H1 (cell line): ENCODE data around the gene IFIT2. TPM values are rescaled to one million over a fixed set of nuclear protein-coding genes. Genes with fewer than 3 reads are reported as not detected.

Experiments
- CTCF ChIA-PET: fragments of 300-600 bp; sonication (Branson Sonifier 250); formaldehyde crosslinking; loops from one replicate; lab custom pipeline; 2021; ENCODE audit not compliant: partially characterized antibody; lab: Charles Lee
- POLR2A ChIA-PET: fragments of 300-600 bp; sonication (Branson Sonifier 250); formaldehyde crosslinking; loops from one replicate; lab custom pipeline; 2021; ENCODE audit warnings: inconsistent platforms; ENCODE audit not compliant: partially characterized antibody; lab: Charles Lee
- DNase-seq, 2 experiments: peaks; one replicate each; pipeline versions ENCODE4 v3.0.0 to v3.0.0-alpha.2; 2010 to 2022; ENCODE audit warnings: low spot score in 2 of 2, low read depth in 1 of 2, mixed read lengths in 1 of 2
- FAIRE-seq: peaks from 2 replicates; lab custom pipeline; 2011; peaks lifted over from hg19 to GRCh38; lab: Jason Lieb, UNC
- H2AFZ ChIP-seq: 2 replicates; pipeline ENCODE4 v1.8.1; 2012; ENCODE audit warnings: low read length, inconsistent platforms
- H2AK5ac ChIP-seq: 2 replicates; pipeline ENCODE4 v1.6.1; 2013; ENCODE audit warnings: low read depth, low read length
- H2BK120ac ChIP-seq: replicated peaks from 2 replicates; pipeline ENCODE3; 2013; ENCODE audit warnings: low read depth, low read length, inconsistent platforms
- H2BK12ac ChIP-seq: 2 replicates; pipeline ENCODE4 v1.6.1; 2013; ENCODE audit warnings: low read depth, low read length
- H2BK15ac ChIP-seq: 2 replicates; pipeline ENCODE4 v1.6.1; 2013; ENCODE audit warnings: low read length
- H2BK20ac ChIP-seq: 2 replicates; pipeline ENCODE4 v1.6.1; 2013; ENCODE audit warnings: low read length
- H2BK5ac ChIP-seq: 2 replicates; pipeline ENCODE4 v1.6.1; 2013; ENCODE audit warnings: low read depth, low read length
- H3K14ac ChIP-seq: 2 replicates; pipeline ENCODE4 v1.6.1; 2013; ENCODE audit warnings: inconsistent platforms; ENCODE audit not compliant: insufficient read length
- H3K18ac ChIP-seq: 2 replicates; pipeline ENCODE4 v1.6.1; 2013; ENCODE audit warnings: low read length; ENCODE audit errors: extremely low read depth
- H3K23ac ChIP-seq: 2 replicates; pipeline ENCODE4 v1.6.1; 2013; ENCODE audit warnings: inconsistent platforms; ENCODE audit not compliant: insufficient read length
- H3K23me2 ChIP-seq: 2 replicates; pipeline ENCODE4 v1.6.1; 2013; ENCODE audit warnings: low read depth, low read length
- H3K27ac ChIP-seq: 2 replicates; pipeline ENCODE4 v1.6.1; 2011; ENCODE audit warnings: low read depth, low read length, inconsistent platforms
- H3K27me3 ChIP-seq, 4 experiments: replicated peaks in 1 of 4; 1 replicate in 1 of 4; 2 replicates in 3 of 4; pipeline versions ENCODE4 v1.6.1 to v1.8.1; 2011 to 2013; ENCODE audit warnings: low read length in 3 of 4, mild to moderate bottlenecking in 3 of 4, inconsistent platforms in 2 of 4, mixed read lengths in 2 of 4, moderate library complexity in 1 of 4; ENCODE audit not compliant: control insufficient read depth in 3 of 4, insufficient read depth in 3 of 4; ENCODE audit errors: extremely low read depth in 1 of 4
- H3K36me3 ChIP-seq, 4 experiments: 2 replicates each; pipeline versions ENCODE4 v1.6.1 to v1.8.1; 2011 to 2013; ENCODE audit warnings: mild to moderate bottlenecking in 4 of 4, low read length in 3 of 4, moderate library complexity in 2 of 4, control low read depth in 1 of 4, inconsistent platforms in 1 of 4; ENCODE audit not compliant: insufficient read depth in 4 of 4, control insufficient read depth in 2 of 4
- H3K4ac ChIP-seq: replicated peaks from 2 replicates; pipeline ENCODE3; 2013; ENCODE audit warnings: low read length, low read depth, mixed read lengths, inconsistent platforms; ENCODE audit not compliant: insufficient read length
- H3K4me1 ChIP-seq, 4 experiments: replicated peaks in 1 of 4; 1 replicate in 1 of 4; 2 replicates in 3 of 4; pipeline versions ENCODE4 v1.6.1 to v1.8.1; 2011 to 2013; ENCODE audit warnings: low read length in 3 of 4, inconsistent platforms in 2 of 4, mixed read lengths in 1 of 4; ENCODE audit not compliant: insufficient read depth in 4 of 4, control insufficient read depth in 3 of 4
- H3K4me2 ChIP-seq, 2 experiments: 2 replicates each; pipeline versions ENCODE4 v1.6.1 to v1.8.1; 2011 to 2013; ENCODE audit warnings: low read depth in 2 of 2, low read length in 2 of 2, control low read depth in 1 of 2, inconsistent platforms in 1 of 2, mild to moderate bottlenecking in 1 of 2; ENCODE audit not compliant: insufficient read depth in 1 of 2
- H3K4me3 ChIP-seq, 4 experiments: fragments of 200-600, 300-600 bp in 1 of 4; sonication (generic), shearing (Covaris generic), sonication (Bioruptor Twin) in 1 of 4; 2 replicates each; pipeline versions ENCODE4 v1.5.1 to v1.8.1; 2011 to 2016; ENCODE audit warnings: low read length in 4 of 4, low read depth in 3 of 4, control low read depth in 2 of 4, inconsistent platforms in 2 of 4, mild to moderate bottlenecking in 2 of 4, mixed read lengths in 1 of 4, moderate library complexity in 1 of 4; ENCODE audit not compliant: insufficient read depth in 2 of 4; ENCODE audit errors: extremely low read depth in 1 of 4
- H3K56ac ChIP-seq: replicated peaks from 2 replicates; pipeline ENCODE3; 2013; ENCODE audit warnings: low read depth, mild to moderate bottlenecking, mixed read lengths, low read length, inconsistent platforms; ENCODE audit not compliant: insufficient read length
- H3K79me1 ChIP-seq: 2 replicates; pipeline ENCODE4 v1.6.1; 2013; ENCODE audit warnings: low read depth, low read length, control low read depth
- H3K79me2 ChIP-seq, 2 experiments: 2 replicates each; pipeline versions ENCODE4 v1.6.1 to v1.8.1; 2012 to 2013; ENCODE audit warnings: low read length in 2 of 2, mild to moderate bottlenecking in 2 of 2, inconsistent platforms in 1 of 2; ENCODE audit not compliant: insufficient read depth in 2 of 2, control insufficient read depth in 1 of 2
- H3K9ac ChIP-seq, 4 experiments: replicated peaks in 1 of 4; 1 replicate in 1 of 4; 2 replicates in 3 of 4; pipeline versions ENCODE4 v1.6.1 to v1.8.1; 2011 to 2013; ENCODE audit warnings: low read depth in 3 of 4, low read length in 3 of 4, control low read depth in 2 of 4, mild to moderate bottlenecking in 2 of 4, moderate library complexity in 2 of 4, inconsistent platforms in 1 of 4; ENCODE audit errors: extremely low read depth in 1 of 4
- H3K9me3 ChIP-seq, 2 experiments: 2 replicates each; pipeline versions ENCODE4 v1.6.1 to v1.8.1; 2012 to 2013; ENCODE audit warnings: mild to moderate bottlenecking in 2 of 2, moderate library complexity in 2 of 2, control low read depth in 1 of 2, inconsistent platforms in 1 of 2, low read depth in 1 of 2, low read length in 1 of 2, mixed read lengths in 1 of 2; ENCODE audit not compliant: insufficient read depth in 2 of 2
- H4K20me1 ChIP-seq, 2 experiments: replicated peaks in 1 of 2; 2 replicates each; pipeline versions ENCODE3 to v1.8.1; 2011 to 2013; ENCODE audit warnings: inconsistent platforms in 2 of 2, low read length in 2 of 2, mild to moderate bottlenecking in 1 of 2; ENCODE audit not compliant: insufficient read depth in 2 of 2, control insufficient read depth in 1 of 2
- H4K5ac ChIP-seq: 2 replicates; pipeline ENCODE4 v1.6.1; 2013; ENCODE audit warnings: low read length, low read depth, mixed read lengths, inconsistent platforms; ENCODE audit not compliant: insufficient read length
- H4K8ac ChIP-seq: 2 replicates; pipeline ENCODE4 v1.8.0; 2013; ENCODE audit warnings: mild to moderate bottlenecking, moderate library complexity, low read length, inconsistent platforms; ENCODE audit not compliant: insufficient read depth; ENCODE audit errors: extremely low read depth
- H4K91ac ChIP-seq: replicated peaks from 2 replicates; pipeline ENCODE3; 2013; ENCODE audit warnings: low read length, mixed read lengths, inconsistent platforms; ENCODE audit not compliant: insufficient read length
- BACH1 ChIP-seq: IDR thresholded peaks from 2 replicates; pipeline ENCODE4 v1.6.1; 2012; ENCODE audit warnings: low read length, improper control_type of control experiment
- CHD1 ChIP-seq: IDR thresholded peaks from 2 replicates; pipeline ENCODE4 v1.6.1; 2012; ENCODE audit warnings: low read depth, low read length, improper control_type of control experiment
- CREB1 ChIP-seq: IDR thresholded peaks from 2 replicates; pipeline ENCODE4 v1.6.1; 2012; ENCODE audit warnings: inconsistent platforms
- EP300 ChIP-seq, 2 experiments: IDR thresholded peaks; 1 replicate in 1 of 2; 2 replicates in 1 of 2; pipeline ENCODE4 v1.6.1; 2011 to 2012; ENCODE audit warnings: low read depth in 2 of 2, low read length in 2 of 2, mild to moderate bottlenecking in 2 of 2, borderline replicate concordance in 1 of 2, inconsistent platforms in 1 of 2, moderate library complexity in 1 of 2
- HDAC6 ChIP-seq: IDR thresholded peaks from one replicate; pipeline ENCODE4 v1.7.1; 2012; ENCODE audit warnings: low read depth, mild to moderate bottlenecking, inconsistent platforms, low read length, moderate library complexity
- TCF12 ChIP-seq: IDR thresholded peaks from 2 replicates; pipeline ENCODE4 v1.6.1; 2011; ENCODE audit warnings: low read depth, mild to moderate bottlenecking, low read length
- polyA plus RNA-seq, 7 experiments: library from polyadenylated mRNA; depleted of rRNA in 3 of 7; stranded (reverse) in 5 of 7; unstranded in 2 of 7; fragments of >200 nt in 5 of 7; fragments of 200-250 nt in 2 of 7; gene quantifications; 1 replicate in 5 of 7; 2 replicates in 1 of 7; 4 replicates in 1 of 7; pipeline versions ENCODE4 v1.2.1 to v1.2.3, GENCODE V29; 2011 to 2013; ENCODE audit warnings: missing spikeins in 2 of 7, mixed read lengths in 2 of 7
- total RNA-seq: library from RNA; stranded (reverse); fragmentation: NEBNext Ultra II Directional; extraction: Animal tissue kit (Norgen Biotek cat#: 25700); gene quantifications from 2 replicates; pipeline ENCODE4 v1.2.1, GENCODE V29; 2021

IFIT2 gene
- total and polyA plus RNA-seq, 2 of the 8 experiments (the other 6 are each of a cell fraction or from before 2014, with no cell fraction given), result 0.03 to 0.35 TPM

- no peaks in the 10 kb centered on the region for H3K27me3 ChIP-seq
- H2BK5ac ChIP-seq, result no peak overlapping the region
- H3K23ac ChIP-seq, result no peak overlapping the region
- no peak overlapping the region for H3K4me2 ChIP-seq
- no peaks in the 10 kb centered on the region for H3K79me1 ChIP-seq
- H2BK120ac ChIP-seq, result no peak overlapping the region
- H3K23me2 ChIP-seq, result no peaks in the 10 kb centered on the region
- no peak for FAIRE-seq
- DNase-seq, result no peak
- no peak overlapping the region for H2AK5ac ChIP-seq
- ChIA-PET CTCF (interaction anchor here (0.9 to 9.9 kb wide), 2 partner anchors 55 to 63 kb away, joined by 4 to 60 read pairs; no protein-coding TSS in a partner anchor), POLR2A (no interaction called here)
- no peak overlapping the region for H3K14ac ChIP-seq
- H2BK20ac ChIP-seq, result no peak overlapping the region
- H3K9ac ChIP-seq, result no peak overlapping the region
- H2AFZ ChIP-seq, result no peak overlapping the region
- H3K56ac ChIP-seq, result no peak overlapping the region
- no peak overlapping the region for H3K4me3 ChIP-seq
- H2BK12ac ChIP-seq, result no peak overlapping the region
- no peak overlapping the region for H4K5ac ChIP-seq
- TF ChIP-seq CHD1, result no peak
- no peak for TF ChIP-seq EP300 (IDR thresholded peaks at IDR 0.05; ENCODE audit: borderline replicate concordance in 1 of 2, low read depth in 2 of 2, low read length in 2 of 2)
- TF ChIP-seq CREB1, result no peak
- no peak for TF ChIP-seq TCF12
- no peak for TF ChIP-seq BACH1
- TF ChIP-seq HDAC6, result no peak
- TF ChIP-seq, all 59 proteins: peak for 0
- no peak overlapping the region for H4K91ac ChIP-seq
- no peak overlapping the region for H3K4ac ChIP-seq
- H3K9me3 ChIP-seq, result no peaks in the 10 kb centered on the region
- H3K4me1 ChIP-seq, result no peaks in the 10 kb centered on the region
- H3K18ac ChIP-seq, result no peak overlapping the region
- H3K79me2 ChIP-seq, result no peaks in the 10 kb centered on the region
- no peaks in the 10 kb centered on the region for H4K20me1 ChIP-seq
- no peak overlapping the region for H4K8ac ChIP-seq
- H3K36me3 ChIP-seq, result no peaks in the 10 kb centered on the region
- no peak overlapping the region for H2BK15ac ChIP-seq
- no peak overlapping the region for H3K27ac ChIP-seq
Measured at GRCh38 chr10:89307269-89307577, 5.4 kb downstream of the IFIT2 start.
